GM12865 (cell line): ENCODE measurements around the gene RPN2.
A peak's percentile ranks its signal among the peaks of the same experiment; 100 is the strongest.

ENCODE experiments used
- DNase-seq: peaks from one replicate; pipeline ENCODE4 v3.0.0; 2010; ENCODE audit warnings: low read depth
- H3K4me3 ChIP-seq: 2 replicates; pipeline ENCODE4 v1.5.1; 2011; ENCODE audit warnings: mild to moderate bottlenecking, low read depth, low read length, control low read depth
- CTCF ChIP-seq: IDR thresholded peaks from 2 replicates; pipeline ENCODE4 v1.5.1; 2011; ENCODE audit warnings: low read length, control low read depth, low read depth, inconsistent platforms; ENCODE audit not compliant: insufficient read depth; ENCODE audit errors: missing control alignments

The RPN2 gene

GRCh38 chr20:37223053-37223452 lies 43.9 kb downstream of the RPN2 start:
- H3K4me3 ChIP-seq = no peak overlapping the region
- TF ChIP-seq CTCF = no peak
- peak; percentile 31 for DNase-seq

- no peak for TF ChIP-seq CTCF
- H3K4me3 ChIP-seq = no peak overlapping the region
- DNase-seq = no peak
Measured at GRCh38 chr20:37225146-37225545, 46.0 kb downstream of the RPN2 start.

- H3K4me3 ChIP-seq = no peak overlapping the region
- no peak for TF ChIP-seq CTCF
- no peak for DNase-seq
Measured at GRCh38 chr20:37226889-37227288, 47.8 kb downstream of the RPN2 start.

DNA sequence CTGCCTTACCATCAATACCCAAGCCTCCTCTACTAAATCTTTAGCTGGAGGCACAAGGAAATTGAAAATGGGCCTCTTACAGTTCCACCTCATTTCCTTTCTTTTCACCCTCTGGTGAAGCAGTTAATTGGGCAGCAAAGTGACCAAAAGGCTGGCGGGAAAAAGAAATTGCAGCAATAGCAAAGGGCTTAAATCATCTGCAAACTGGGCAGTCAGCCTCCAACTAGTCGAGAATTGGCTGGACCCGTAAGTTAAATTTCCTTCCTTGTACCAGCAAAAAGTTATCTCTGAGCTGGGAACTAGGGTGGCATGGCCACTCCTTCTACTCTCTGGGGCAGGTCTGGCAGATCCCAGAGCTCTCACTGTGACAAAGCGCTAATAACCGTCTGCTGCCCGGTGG lies 49.0 kb downstream of the RPN2 start:
- TF ChIP-seq CTCF = no peak
- H3K4me3 ChIP-seq = no peak overlapping the region
- no peak for DNase-seq

GRCh38 chr20:37228656-37229055 lies 49.5 kb downstream of the RPN2 start:
- TF ChIP-seq CTCF = no peak
- no peak overlapping the region for H3K4me3 ChIP-seq
- no peak for DNase-seq

DNA sequence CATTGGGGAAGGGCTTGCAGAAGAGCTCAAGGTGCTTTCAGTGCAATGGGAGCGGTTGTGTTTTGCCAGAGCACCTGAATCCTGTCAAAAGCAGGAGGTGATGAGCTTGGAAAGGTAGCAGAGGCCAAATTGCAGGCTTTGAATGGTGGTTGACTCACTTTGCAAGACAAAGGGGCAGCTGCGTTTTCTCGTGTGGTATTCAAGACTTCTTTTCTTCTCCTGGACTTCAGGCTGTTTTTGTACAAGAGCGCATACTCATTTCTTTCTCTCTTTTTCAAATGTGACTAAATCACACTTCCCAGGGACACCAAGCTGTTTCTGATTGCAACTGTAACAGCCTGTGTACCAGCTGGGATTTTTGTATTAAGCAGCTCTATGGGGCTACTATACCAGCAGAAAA lies 50.2 kb downstream of the RPN2 start:
- no peak for DNase-seq
- no peak for TF ChIP-seq CTCF
- no peak overlapping the region for H3K4me3 ChIP-seq

GRCh38 chr20:37230200-37230599 lies 51.1 kb downstream of the RPN2 start:
- no peak for DNase-seq
- H3K4me3 ChIP-seq = no peak overlapping the region
- no peak for TF ChIP-seq CTCF
